Neural progenitor cell (in vitro differentiated cells): ENCODE results near the gene CENPW. TPM values are rescaled to one million over a fixed set of nuclear protein-coding genes. Genes with fewer than 3 reads are reported as not detected.

Experiments used
- DNase-seq: peaks from one replicate; pipeline ENCODE4 v3.0.0-alpha.2; 2016; ENCODE audit warnings: low spot score
- H2AFZ ChIP-seq: fragments of 200-600 bp; sonication (generic); replicated peaks from 2 replicates; pipeline ENCODE4 v1.6.1; 2016; ENCODE audit warnings: antibody characterized with exemption
- H3F3A ChIP-seq: fragments of 200-600 bp; sonication (generic); 2 replicates; pipeline ENCODE4 v1.6.1; 2016; ENCODE audit warnings: antibody characterized with exemption, low read depth
- H3K27ac ChIP-seq: fragments of 200-600 bp; sonication (generic); 2 replicates; pipeline ENCODE4 v1.5.1; 2016; ENCODE audit warnings: mild to moderate bottlenecking
- H3K27me3 ChIP-seq: fragments of 200-600 bp; sonication (generic); 2 replicates; pipeline ENCODE4 v1.6.1; 2016; ENCODE audit warnings: mild to moderate bottlenecking, moderate library complexity
- H3K36me3 ChIP-seq: fragments of 200-600 bp; sonication (generic); 2 replicates; pipeline ENCODE4 v1.5.1; 2016
- H3K4me1 ChIP-seq: fragments of 200-600 bp; sonication (generic); 2 replicates; pipeline ENCODE4 v1.6.1; 2016; ENCODE audit warnings: mixed run types
- H3K4me2 ChIP-seq: fragments of 200-600 bp; sonication (generic); 2 replicates; pipeline ENCODE4 v1.6.1; 2016
- H3K4me3 ChIP-seq: fragments of 200-600 bp; sonication (generic); 2 replicates; pipeline ENCODE4 v1.5.1; 2016
- H3K79me2 ChIP-seq: fragments of 200-600 bp; sonication (generic); 2 replicates; pipeline ENCODE4 v1.6.1; 2016; ENCODE audit warnings: low read depth
- H3K9ac ChIP-seq: fragments of 200-600 bp; sonication (generic); 2 replicates; pipeline ENCODE4 v1.6.1; 2016
- H3K9me3 ChIP-seq: fragments of 200-600 bp; sonication (generic); 2 replicates; pipeline ENCODE4 v1.5.1; 2016; ENCODE audit warnings: low read depth
- H4K20me1 ChIP-seq: fragments of 200-600 bp; sonication (generic); 2 replicates; pipeline ENCODE4 v1.6.1; 2016; ENCODE audit warnings: low read depth
- H3K27ac Mint-ChIP-seq: 3 replicates; pipeline ENCODE4 v1.8.0; 2021; ENCODE audit warnings: mixed read lengths
- H3K27me3 Mint-ChIP-seq: 2 replicates; pipeline ENCODE4 v1.8.0; 2022; ENCODE audit warnings: low read depth, mild to moderate bottlenecking, inconsistent platforms, moderate library complexity, mixed read lengths; ENCODE audit not compliant: insufficient read depth
- H3K36me3 Mint-ChIP-seq: 3 replicates; pipeline ENCODE4 v1.8.0; 2021; ENCODE audit warnings: mixed read lengths
- H3K4me1 Mint-ChIP-seq: 3 replicates; pipeline ENCODE4 v1.8.0; 2021; ENCODE audit warnings: mixed read lengths
- H3K4me3 Mint-ChIP-seq: 3 replicates; pipeline ENCODE4 v1.8.0; 2021; ENCODE audit warnings: mild to moderate bottlenecking, moderate library complexity, mixed read lengths
- H3K9me3 Mint-ChIP-seq: 3 replicates; pipeline ENCODE4 v1.8.0; 2020; ENCODE audit warnings: mixed read lengths
- EZH2 ChIP-seq: fragments of 200-600 bp; sonication (generic); IDR thresholded peaks from 2 replicates; pipeline ENCODE4 v1.6.1; 2017; ENCODE audit warnings: antibody characterized with exemption, mild to moderate bottlenecking, moderate library complexity
- EZH2phosphoT487 ChIP-seq: fragments of 200-600 bp; sonication (generic); IDR thresholded peaks from 2 replicates; pipeline ENCODE4 v1.6.1; 2017; ENCODE audit warnings: antibody characterized with exemption
- total RNA-seq: library from RNA; depleted of rRNA; stranded (reverse); fragments of >200 nt; gene quantifications from 2 replicates; pipeline ENCODE4 v1.2.3, GENCODE V29; 2015; ENCODE audit warnings: low replicate concordance
- TF ChIP-seq, protein P1 (sequence below): fragments of 200-600 bp; sonication (generic); IDR thresholded peaks from 2 replicates; pipeline ENCODE4 v1.5.1; 2017; ENCODE audit warnings: antibody characterized with exemption, mild to moderate bottlenecking

The CENPW gene
- total RNA-seq, 1 donor from 2014 or later: 47.5 TPM

GRCh38 chr6:126318797-126319196, 21.1 kb upstream of the CENPW start:
- H4K20me1 ChIP-seq: no peaks in the 10 kb centered on the region
- Mint-ChIP-seq H3K9me3 (no peaks in the 10 kb centered on the region), H3K27ac (no peak overlapping the region), H3K36me3 (no peaks in the 10 kb centered on the region), H3K4me3 (no peak overlapping the region), H3K4me1 (no peaks in the 10 kb centered on the region), H3K27me3 (no peaks in the 10 kb centered on the region)
- DNase-seq: no peak
- TF ChIP-seq EZH2phosphoT487 (no peak), EZH2 (no peak)
- TF ChIP-seq, protein P1, sequence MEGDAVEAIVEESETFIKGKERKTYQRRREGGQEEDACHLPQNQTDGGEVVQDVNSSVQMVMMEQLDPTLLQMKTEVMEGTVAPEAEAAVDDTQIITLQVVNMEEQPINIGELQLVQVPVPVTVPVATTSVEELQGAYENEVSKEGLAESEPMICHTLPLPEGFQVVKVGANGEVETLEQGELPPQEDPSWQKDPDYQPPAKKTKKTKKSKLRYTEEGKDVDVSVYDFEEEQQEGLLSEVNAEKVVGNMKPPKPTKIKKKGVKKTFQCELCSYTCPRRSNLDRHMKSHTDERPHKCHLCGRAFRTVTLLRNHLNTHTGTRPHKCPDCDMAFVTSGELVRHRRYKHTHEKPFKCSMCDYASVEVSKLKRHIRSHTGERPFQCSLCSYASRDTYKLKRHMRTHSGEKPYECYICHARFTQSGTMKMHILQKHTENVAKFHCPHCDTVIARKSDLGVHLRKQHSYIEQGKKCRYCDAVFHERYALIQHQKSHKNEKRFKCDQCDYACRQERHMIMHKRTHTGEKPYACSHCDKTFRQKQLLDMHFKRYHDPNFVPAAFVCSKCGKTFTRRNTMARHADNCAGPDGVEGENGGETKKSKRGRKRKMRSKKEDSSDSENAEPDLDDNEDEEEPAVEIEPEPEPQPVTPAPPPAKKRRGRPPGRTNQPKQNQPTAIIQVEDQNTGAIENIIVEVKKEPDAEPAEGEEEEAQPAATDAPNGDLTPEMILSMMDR: no peak
- H3K27ac ChIP-seq: no peak overlapping the region
- H3K9ac ChIP-seq: no peak overlapping the region
- no peak overlapping the region for H3K4me2 ChIP-seq
- H3K4me3 ChIP-seq: no peak overlapping the region
- no peaks in the 10 kb centered on the region for H3K9me3 ChIP-seq
- H2AFZ ChIP-seq: no peak overlapping the region
- no peaks in the 10 kb centered on the region for H3K27me3 ChIP-seq
- no peaks in the 10 kb centered on the region for H3K79me2 ChIP-seq
- no peaks in the 10 kb centered on the region for H3K4me1 ChIP-seq
- H3F3A ChIP-seq: no peaks in the 10 kb centered on the region
- H3K36me3 ChIP-seq: no peaks in the 10 kb centered on the region

DNA sequence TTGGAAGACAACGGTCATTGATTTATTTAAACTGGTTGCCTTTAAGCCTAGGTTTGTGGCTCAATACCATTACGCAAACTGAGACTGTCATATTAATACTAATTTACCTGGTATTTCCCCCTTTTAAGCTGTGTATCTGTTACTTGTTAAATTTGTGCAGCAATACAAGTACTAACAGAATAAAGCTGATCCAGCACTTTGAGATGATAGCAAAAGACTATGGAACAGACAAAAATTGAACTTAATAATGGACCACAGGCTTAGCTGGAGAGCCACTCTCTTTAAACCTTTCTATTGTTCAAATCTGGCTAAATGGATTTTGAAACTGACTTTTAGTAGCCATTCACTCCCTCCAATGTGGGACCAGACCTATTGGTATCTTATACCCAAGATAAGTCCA, 6.2 kb upstream of the CENPW start:
- Histone ChIP-seq H3K4me1 (no peaks in the 10 kb centered on the region), H3K27ac (no peak overlapping the region), H3K79me2 (no peaks in the 10 kb centered on the region), H3K4me3 (no peak overlapping the region), H3K27me3 (no peaks in the 10 kb centered on the region), H2AFZ (no peak overlapping the region), H3K4me2 (no peak overlapping the region), H3F3A (no peaks in the 10 kb centered on the region), H4K20me1 (no peaks in the 10 kb centered on the region), H3K36me3 (no peaks in the 10 kb centered on the region), H3K9ac (no peak overlapping the region), H3K9me3 (no peaks in the 10 kb centered on the region)
- no peaks in the 10 kb centered on the region for H3K4me1 Mint-ChIP-seq
- no peaks in the 10 kb centered on the region for H3K36me3 Mint-ChIP-seq
- no peak for TF ChIP-seq EZH2phosphoT487
- no peak for TF ChIP-seq EZH2
- TF ChIP-seq, protein P1: no peak
- no peak overlapping the region for H3K4me3 Mint-ChIP-seq
- DNase-seq: no peak
- H3K27ac Mint-ChIP-seq: no peak overlapping the region
- H3K9me3 Mint-ChIP-seq: no peaks in the 10 kb centered on the region
- no peaks in the 10 kb centered on the region for H3K27me3 Mint-ChIP-seq

- Histone ChIP-seq H3K9ac (no peak overlapping the region), H3K27me3 (no peaks in the 10 kb centered on the region), H3K9me3 (no peaks in the 10 kb centered on the region), H3K4me1 (no peaks in the 10 kb centered on the region), H2AFZ (no peak overlapping the region), H4K20me1 (no peaks in the 10 kb centered on the region), H3K4me3 (no peak overlapping the region), H3K27ac (no peak overlapping the region), H3K4me2 (no peak overlapping the region), H3K36me3 (no peaks in the 10 kb centered on the region), H3K79me2 (peaks cover under 1% of the 10 kb centered on the region), H3F3A (peaks cover 3% of the 10 kb centered on the region)
- Mint-ChIP-seq H3K9me3 (no peaks in the 10 kb centered on the region), H3K27me3 (no peaks in the 10 kb centered on the region), H3K4me1 (no peaks in the 10 kb centered on the region), H3K4me3 (no peak overlapping the region), H3K36me3 (no peaks in the 10 kb centered on the region), H3K27ac (no peak overlapping the region)
- no peak for DNase-seq
- TF ChIP-seq EZH2: no peak
- TF ChIP-seq, protein P1: peak; percentile 28
Observed at GRCh38 chr6:126335210-126335609, 4.7 kb upstream of the CENPW start.

GRCh38 chr6:126337323-126337722, 2.6 kb upstream of the CENPW start:
- Histone ChIP-seq H3K79me2 (peaks cover 22% of the 10 kb centered on the region), H3K36me3 (no peaks in the 10 kb centered on the region), H3K27me3 (no peaks in the 10 kb centered on the region), H3K9me3 (no peaks in the 10 kb centered on the region), H3K4me1 (peaks cover 14% of the 10 kb centered on the region), H3K4me3 (no peak overlapping the region), H3K9ac (no peak overlapping the region), H4K20me1 (peaks cover 7% of the 10 kb centered on the region), H3F3A (peaks cover 9% of the 10 kb centered on the region), H3K4me2 (no peak overlapping the region), H2AFZ (no peak overlapping the region), H3K27ac (no peak overlapping the region)
- TF ChIP-seq EZH2: no peak
- no peak for TF ChIP-seq EZH2phosphoT487
- TF ChIP-seq, protein P1: no peak
- Mint-ChIP-seq H3K4me3 (no peak overlapping the region), H3K36me3 (no peaks in the 10 kb centered on the region), H3K27me3 (no peaks in the 10 kb centered on the region), H3K9me3 (no peaks in the 10 kb centered on the region), H3K27ac (no peak overlapping the region), H3K4me1 (peaks cover 16% of the 10 kb centered on the region)
- DNase-seq: no peak
